Hippocampal formation (tissue), 2 donors: ENCODE data around the gene SOAT2.
A peak's percentile ranks its signal among the peaks of the same experiment; 100 is the strongest.

Experiments used
- DNase-seq, 2 donors: peaks; one replicate each; lab custom pipeline; 2025; lab: John Stamatoyannopoulos, UW

The SOAT2 gene

DNA sequence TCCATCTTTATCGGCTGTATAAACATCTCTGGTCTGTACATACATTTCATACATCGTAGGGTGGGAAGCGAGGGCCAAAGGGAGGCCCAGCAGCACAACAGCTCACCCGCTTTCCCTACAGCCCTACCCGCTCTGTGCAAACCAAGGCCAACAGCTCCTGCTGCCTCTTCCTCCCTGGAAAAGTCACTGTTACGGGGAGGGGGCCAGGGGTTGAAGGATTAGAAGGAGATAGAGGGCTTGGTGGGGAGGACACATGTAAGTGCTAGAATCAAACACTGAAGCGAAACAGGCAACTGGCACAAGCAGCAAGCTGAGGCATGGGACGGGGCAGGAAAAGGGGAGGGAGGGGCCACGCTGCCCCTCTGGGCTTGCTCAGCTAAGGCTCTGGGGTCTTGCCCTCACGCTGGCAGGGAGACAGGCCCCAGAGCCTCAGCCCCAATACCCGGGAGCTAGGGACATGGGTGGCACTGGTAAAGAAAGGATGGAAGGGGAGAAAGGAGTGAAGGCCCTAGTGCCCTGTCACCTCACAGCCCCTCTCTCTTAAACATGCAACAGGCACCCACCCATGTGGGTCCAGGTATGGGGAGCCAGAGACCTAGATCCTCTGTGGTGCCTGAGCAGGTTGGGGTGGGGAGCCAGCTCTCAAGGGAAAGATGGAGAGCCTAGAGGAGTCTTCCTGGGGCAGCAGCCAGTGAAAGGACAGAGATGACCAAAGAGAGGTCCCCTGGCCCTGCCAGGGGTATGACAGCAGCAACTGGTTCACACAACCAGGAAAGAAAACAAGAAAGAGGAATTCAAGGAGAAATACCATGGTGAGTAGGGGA lies 38.5 kb upstream of the SOAT2 start:
- no peak for DNase-seq

DNA sequence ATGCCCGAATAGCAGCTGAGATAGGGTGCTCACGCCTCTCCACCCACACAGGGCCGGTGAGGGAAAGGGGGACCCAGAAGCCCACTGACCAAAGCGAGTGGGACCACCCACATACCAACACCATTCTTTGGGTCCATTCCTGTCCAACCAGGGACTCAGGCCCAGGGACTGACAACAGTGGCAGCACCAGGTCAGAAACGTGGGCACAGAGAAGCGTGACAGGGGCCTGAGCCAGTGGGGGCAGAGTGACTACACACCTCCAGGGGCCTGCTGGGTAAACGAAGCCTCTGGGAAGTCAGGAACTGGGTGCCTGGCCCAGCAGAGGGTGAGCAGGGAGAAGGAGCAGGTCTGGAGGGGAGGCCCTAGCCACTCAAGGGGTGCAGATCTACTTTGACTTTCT lies 37.8 kb upstream of the SOAT2 start:
- no peak for DNase-seq

DNA sequence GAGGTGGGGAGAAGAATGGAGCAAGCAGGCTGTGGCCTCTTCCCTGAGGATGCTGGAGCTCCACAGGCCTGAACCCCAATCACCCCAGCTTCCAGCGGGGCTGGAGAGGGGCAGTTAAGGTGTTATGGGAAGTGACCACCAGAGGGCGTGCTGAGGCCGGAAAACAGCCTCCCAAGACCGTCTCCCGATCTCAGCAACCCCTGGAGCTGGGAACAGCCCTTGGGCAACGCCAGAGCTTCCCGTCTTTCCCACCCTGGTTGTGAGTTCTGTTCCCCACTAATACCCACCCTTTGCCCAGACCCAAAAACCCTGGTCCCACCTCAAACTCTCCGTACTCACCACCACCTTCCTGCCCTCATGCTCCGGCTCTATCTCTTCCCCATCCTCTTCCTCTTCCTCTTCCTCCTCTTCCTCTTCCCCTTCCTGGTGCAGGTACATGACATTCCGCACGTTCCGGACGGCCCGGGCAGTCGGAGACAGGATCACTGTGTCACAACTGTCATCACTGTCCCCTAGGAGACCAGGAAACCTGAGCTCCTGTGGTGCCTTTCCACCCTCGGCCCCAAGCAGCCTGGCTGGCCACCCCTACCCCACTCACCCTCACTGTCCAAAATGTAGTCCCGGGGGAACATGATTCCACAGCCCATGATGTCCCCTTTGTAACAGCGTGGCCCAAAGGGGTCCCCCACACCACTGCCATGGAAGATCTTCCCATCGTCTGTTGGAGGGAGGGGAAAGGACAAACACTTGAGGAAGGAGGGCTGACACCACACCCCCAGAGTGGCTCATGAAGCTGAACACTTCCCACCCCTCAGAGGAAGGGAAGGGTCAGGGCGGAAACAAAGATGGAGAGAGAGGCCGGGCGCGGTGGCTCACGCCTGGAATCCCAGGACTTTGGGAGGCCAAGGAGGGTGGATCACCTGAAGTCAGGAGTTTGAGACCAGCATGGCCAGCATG lies 37.0 kb upstream of the SOAT2 start:
- DNase-seq: peak in 1 of 2 donors; percentile 55

DNA sequence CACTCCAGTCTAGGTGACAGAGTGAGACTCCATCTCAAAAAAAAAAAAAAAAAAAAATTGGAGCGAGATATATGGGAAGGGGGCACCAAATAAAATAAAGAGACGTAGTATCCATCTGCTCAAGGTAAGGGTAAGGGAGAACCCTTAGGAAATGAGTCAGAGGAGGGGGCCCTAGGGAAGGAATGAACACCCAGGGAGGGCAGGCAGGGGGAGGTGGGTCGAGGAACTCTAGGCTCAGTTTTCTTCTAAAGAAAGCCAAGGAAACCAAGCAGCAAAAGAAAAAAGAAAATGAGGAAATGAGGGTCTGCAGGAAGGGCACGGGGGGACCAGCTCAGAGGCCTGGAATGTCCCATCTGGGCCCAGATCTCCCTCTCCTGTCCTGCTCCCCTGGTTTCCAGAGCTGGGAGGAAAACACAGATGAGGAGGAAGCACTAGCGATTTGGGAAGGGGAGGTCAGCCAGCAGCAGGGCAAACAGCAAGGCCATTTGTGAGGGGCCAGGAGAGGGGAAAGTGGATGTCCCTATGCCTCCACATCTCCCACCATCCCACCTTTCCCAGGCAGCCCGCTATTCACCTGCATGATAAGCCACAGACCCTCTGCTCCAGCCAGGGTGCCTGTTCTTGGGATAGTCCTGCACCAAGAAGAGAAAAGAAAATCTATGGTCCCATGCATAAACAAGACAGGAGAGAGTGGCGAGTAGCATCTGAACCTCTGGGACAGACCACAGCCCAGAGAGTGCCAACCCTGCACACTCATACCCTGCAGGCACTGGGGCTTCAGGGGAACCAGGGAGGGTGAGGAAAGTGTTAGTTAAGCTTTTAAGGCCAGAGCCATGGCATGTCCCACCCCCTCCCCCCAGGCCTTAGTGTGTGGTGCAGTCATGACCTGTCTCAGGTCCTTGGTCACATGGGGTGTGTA lies 36.0 kb upstream of the SOAT2 start:
- DNase-seq: no peak

DNA sequence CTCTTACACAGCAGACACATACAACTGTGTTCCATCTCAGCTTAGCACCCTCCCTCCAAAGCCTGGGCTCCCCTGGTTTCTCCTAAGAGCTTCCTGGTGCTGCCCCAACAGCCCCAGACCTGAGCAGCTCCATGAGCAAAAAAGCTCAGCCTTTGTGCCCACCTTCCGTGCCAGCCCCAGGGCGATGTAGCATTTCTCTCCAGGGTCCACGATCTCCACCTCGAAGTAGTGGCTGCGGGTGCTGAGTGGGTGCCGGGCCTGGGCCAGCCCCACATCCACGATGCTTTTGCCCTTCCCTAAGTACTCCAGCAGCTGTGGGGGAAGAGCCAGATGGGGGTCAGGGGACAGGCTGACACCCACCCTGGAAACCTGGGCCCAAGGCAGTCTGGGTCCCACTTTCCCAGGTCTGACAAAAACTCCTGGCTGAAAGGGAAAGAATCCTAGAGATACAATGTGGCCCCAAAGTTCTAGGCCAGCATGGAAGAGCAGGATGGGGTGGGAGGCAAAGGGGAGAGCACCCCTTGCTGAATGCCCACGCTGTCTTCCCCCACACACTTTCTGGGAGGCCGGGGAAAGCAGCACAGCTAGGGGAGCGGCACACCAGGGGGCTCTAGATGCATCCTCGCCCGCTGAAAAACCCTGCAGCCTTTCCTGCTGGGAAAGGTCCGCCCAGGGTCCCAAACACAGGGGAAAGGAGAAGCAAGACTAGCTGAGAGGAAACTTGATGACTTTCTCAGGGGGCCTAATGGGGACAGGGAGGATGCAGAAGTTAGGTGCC lies 35.1 kb upstream of the SOAT2 start:
- no peak for DNase-seq

DNA sequence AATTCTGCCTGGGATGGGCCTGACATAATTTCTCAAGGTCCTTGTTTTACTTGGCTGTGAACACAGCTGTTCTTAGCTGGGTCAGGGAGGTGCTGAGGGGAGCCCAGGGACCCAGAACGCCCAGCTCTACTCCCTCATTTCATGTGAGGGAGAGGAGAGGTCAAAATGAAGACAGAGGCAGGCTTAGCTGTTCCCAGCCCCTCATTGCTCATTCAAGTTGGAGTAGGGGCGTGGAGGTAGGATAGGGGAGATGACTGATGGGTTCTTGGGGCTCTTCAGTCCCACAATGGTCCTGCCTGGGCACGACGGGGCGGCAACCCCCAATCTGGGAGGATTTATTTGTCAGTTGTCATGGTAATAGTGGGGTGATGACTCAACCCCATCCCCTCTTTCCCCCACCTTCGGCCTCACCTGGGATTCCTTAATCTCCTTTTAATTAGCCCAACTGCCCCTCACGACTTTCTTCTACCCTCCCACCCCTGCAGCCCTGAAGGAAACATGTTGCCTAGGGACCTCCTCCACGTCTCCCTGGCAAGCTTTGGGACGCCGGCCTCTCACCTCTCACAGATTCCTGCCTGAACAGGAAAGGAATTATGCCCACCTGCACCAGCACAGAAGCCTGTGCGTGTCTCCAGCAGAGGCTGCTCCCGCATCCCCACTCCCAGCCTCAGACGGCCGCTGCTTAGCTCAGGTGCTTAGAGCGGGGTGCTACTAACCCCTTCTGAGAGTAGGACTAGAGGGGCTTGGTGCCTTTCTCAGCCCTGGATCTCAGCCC lies 34.3 kb upstream of the SOAT2 start:
- no peak for DNase-seq

DNA sequence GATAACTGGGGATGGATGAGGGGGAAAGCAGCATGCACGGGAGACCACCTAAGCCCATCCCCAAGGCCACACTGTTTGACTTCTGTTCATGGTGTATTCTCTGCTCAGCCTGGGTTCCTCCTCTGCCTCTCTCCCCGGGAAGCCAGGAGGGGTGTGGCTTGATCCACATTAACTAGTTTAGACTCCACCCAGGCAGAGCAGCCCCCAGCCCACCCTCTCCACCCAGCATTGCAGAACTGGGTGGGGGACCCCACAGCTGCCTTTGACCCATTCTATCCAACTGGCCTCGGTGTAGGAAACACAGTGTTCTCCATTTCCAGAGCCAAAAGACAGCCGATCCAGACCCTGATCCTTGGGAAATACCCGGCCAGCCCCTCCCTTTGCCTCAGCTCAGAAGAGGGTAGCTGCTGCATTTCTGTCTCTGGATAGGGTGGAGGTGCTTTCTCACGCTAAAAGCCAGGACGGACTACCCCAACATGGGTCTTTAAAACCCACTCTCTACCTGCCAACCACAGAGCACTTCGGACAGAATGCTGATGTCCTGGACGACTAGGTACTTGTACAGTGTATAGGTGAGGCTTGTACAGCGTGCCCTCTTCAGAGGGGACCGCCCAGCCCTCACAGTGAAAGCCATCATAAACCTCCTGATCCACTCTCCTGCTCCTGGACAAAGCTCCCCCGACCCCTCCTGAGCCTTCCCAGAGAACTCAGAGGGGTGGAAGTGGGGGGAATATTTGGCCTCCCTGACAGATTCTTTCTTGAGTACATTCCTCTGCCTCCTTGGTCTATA lies 33.5 kb upstream of the SOAT2 start:
- DNase-seq: no peak

DNA sequence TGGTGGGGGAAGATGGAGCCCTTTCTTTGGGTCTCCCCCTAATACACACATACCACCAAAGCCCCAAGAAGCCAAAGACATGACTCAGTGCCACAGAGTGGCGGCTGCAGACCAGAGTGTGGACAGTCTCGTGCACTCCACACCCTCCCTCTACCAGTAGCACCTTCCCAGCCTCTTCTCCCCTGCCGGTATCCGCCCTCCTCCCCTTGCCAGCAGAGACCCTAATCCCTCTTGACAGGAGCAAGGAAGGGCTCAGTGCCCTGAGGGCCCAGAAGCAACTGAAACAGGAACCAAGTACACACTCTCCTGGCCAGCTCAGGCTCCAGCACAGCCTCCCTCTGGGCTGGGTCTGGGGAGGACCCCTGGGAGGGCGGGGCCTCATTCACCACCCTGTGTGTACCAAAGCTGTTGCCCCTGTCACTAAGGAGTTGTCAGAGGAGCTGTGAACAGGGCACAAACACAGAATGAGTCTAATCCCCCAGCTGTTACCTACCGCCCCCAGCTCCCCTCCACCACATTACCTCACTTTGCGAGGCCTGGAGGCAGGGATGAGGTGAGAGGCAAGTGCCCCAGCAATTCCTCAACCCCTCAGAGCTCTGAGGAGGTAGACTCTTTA lies 32.3 kb upstream of the SOAT2 start:
- DNase-seq: no peak

DNA sequence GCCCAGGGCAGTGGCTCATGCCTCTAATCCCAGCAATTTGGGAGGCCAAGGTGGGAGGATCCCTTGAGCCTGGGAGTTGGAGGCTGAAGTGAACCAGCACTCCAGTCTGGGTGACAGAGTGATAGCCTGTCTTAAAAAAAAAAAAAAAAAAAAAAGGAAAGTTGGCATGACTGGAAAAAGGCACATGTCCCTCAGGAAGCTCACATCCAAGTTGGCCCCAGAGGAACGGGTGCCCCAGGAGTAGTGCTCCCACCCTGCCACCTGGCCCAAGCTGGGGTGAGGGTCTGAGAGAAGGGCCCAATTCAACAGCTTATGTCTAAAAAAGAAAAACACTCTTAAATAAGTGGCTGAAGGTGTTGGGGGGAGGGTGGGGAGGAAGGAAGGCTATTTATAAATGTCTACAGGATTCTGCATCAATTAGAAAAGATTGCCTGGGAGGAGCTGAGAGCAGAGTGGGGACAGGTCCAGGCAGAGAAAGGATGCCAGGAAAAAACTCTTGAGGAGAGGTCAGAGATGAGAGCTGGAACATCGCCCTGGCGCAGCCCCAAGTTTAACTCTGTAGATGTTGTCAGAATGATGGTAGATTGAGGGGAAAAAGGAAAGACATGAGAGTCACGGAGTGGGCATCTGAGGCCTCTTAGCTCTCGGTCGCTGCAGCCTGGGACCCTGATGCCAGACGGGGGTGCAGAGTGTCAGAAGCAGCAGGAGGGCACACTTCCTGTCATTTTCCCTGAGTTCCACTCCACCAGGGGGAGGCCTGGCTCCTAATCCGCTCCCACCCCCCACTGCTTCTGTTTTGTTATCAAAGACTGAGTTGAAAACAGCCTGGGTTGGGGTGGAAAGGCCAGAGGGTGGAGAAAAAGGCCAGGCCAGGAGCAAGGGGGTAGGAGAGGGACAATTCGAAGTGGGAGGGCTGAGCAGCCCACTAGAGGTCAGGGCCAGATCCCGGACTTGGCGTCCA lies 31.4 kb upstream of the SOAT2 start:
- DNase-seq: no peak

DNA sequence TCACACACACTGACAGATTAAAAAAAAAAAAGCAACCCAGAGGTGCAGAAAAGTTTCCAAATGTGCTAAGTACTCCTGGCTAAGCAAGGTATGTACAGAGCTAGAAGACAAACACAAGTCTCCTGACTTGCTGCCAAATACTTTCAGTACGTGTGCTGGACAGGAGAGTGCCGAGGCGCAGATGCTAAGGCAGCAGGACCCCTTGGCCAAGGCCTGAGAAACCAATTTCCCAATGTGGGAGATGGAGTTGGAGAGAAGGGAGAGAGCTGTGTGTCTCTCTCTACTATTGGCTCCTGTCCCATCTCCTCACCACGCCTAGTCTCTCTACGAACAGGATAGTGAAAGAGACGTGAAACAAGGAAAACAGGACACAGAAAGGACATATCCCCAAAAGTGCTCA lies 29.4 kb upstream of the SOAT2 start:
- no peak for DNase-seq

DNA sequence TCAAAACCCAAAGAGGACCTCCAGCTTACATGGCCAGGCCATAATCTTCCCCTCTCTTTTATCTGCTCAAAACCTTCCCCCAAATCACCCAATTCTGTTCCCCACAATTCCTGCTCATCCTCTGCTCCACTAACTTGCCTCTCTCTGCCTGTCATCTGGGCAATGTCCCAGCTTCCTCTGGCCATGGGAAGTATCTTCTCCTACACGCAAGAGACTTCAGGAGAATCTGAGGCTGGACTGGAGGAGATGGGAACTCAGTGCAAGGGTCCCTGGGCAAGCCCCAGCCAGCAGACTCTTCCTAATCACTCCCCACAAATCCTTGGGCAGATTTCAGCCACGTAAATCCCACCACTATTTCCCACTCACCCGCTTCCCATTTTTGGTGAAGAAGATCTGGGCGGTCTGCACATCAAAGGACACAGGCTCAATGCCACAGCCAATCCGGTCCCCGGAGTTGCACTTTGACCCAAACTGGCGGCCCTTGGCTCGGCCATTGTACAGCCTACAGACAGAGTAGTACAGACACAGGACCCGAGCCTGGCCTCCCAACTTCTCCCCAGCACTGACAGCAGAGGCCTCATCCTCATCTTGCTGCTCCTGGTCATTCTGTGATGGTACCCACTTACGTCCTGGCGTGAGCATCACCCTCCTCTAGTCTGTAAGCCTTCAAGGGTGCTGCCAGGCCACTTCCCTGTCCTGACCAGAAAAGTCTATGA lies 28.8 kb upstream of the SOAT2 start:
- DNase-seq: no peak

DNA sequence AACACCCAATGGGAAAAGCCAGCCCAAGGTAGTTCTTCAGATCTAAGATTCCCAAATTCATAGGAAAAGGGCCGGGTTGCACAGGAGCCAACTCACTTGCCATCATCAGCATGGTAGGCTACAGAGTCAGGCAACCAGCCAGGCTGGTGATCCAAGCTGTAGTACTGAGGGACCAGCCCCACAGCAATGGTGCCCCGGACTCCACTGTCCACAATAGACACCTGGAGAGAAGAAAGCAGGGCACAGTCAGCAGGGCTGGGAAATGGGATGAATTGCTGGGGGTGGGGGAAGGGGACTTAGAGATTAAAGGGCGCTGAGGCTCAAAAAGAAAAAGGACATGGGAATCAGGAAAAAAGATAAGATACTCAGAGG lies 28.3 kb upstream of the SOAT2 start:
- DNase-seq: no peak

DNA sequence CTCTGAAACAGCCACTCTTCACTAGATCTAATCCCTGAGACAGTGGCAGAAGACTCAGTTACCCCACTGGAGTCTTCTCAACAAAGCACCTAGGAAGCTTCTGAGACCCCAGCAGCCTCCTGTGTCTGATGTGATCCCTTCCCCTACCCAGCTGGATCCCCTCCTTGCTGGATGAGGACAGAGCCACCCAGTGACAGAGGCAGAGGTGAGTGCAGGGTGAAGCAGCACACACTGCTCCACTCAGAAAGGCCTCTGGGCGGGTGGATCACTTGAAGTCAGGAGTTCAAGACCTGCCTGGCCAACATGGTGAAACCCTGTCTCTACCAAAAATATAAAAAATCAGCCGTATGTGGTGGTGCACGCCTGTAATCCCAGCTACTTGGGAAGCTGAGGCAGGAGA lies 26.8 kb upstream of the SOAT2 start:
- DNase-seq: no peak

DNA sequence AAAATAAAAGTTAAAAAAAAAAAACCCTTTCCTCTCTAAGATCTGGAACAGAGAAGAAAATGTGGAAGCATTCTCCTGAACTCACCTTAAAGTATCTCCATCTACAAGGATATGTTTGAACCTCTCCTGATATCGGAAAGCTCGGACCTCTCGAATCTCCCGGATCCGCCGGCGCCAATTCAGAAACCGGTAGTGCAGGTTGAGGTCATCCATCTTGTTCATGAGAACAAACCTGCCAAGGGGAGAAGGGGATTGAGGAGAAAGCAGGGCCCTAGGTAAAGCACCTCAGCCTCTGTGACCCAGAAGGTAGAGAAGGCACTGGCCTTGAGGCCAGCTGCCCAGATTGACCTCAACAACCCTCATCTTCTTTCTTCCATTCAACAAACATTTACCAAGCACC lies 26.3 kb upstream of the SOAT2 start:
- no peak for DNase-seq

DNA sequence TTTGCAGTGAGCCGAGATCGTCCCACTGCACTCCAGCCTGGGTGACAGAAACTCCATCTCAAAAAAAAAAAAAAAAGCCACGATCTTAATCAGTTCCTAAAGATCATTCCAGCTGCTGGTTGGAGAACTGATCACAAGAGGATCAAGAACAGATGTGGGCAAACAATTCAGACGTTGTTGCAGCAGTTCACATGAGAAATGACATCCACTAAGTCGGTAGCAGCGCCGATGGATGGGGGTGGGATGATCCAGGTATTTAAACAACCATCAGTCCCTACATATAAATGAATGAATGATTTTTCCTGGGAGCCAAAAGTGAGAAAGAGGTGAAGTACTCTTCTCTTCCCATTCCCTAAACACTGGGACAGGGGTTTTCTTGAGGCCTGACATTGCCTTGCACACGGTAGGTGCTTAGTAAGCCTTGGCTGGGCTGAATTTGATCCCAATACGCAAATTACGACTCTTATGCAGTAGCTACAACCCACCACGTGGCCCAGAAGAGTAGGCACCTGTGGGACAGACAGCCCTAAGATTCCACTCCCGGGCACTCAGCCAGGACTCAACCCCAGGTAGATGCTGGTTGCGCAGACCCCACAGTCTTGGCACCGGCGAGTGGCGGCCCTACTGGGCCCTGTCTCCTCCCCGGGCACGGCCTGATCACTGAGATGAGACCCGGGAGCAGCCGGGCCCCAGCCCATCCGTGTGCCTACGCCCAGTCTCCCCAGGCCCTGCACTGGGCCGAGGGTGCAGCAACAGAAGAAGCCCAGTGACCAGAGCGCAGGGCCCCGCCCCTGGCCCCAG lies 24.7 kb upstream of the SOAT2 start:
- no peak for DNase-seq
